ENCODE measurements around the gene NOSIP. TPM values are rescaled to one million over a fixed set of nuclear protein-coding genes. Genes with fewer than 3 reads are reported as not detected.

Gene NOSIP
- total and polyA plus RNA-seq, 3 experiments from 2014 or later: 62.5 to 414 (median 64.3) TPM

- H3K36me3 ChIP-seq (ENCODE audit: insufficient read depth, low read length): no peaks in the 10 kb centered on the region
These were observed 12.4 kb downstream of the NOSIP start for GRCh38 chr19:49567861-49568441.

GRCh38 chr19:49566302-49566701, 14.1 kb downstream of the NOSIP start:
- no peaks in the 10 kb centered on the region for H3K27me3 ChIP-seq (ENCODE audit: insufficient read depth, low read length, poor library complexity, severe bottlenecking)
- no peak for DNase-seq
- peak overlapping the region; percentile 6 to 99 (median 77) for H3K27ac Mint-ChIP-seq
- POLR2A ChIA-PET: interaction anchor here (0.6 to 1.6 kb wide), 4 partner anchors 13 to 32 kb away, joined by 3 to 5 read pairs (median 4); no protein-coding TSS in a partner anchor
- peak overlapping the region; percentile 27 for H3K4me3 ChIP-seq (ENCODE audit: low read length)
- H3K9me3 Mint-ChIP-seq: no peaks in the 10 kb centered on the region
- CTCF ChIA-PET: interaction anchor here (0.6 to 11.7 kb wide), 4 partner anchors 13 to 96 kb away, joined by 3 to 103 read pairs (median 14); partner anchors contain the start of gene FLT3LG
- H3K27me3 Mint-ChIP-seq: no peaks in the 10 kb centered on the region
- peaks cover 70 to 86% (median 86%) of the 10 kb centered on the region in 3 donors for H3K4me1 Mint-ChIP-seq
- H3K36me3 ChIP-seq (ENCODE audit: insufficient read depth, low read length): no peaks in the 10 kb centered on the region
- H3K4me3 Mint-ChIP-seq: peak overlapping the region in 6 of 7 donors; percentile 28 to 63 (median 52)
- H3K9me3 ChIP-seq (ENCODE audit: low read length): no peaks in the 10 kb centered on the region
- peaks cover 94% of the 10 kb centered on the region for H3K4me1 ChIP-seq (ENCODE audit: insufficient read depth, low read length)
- no peak overlapping the region for H3K27ac ChIP-seq (ENCODE audit: low read depth, low read length)
- H3K36me3 Mint-ChIP-seq: peaks cover 0 to 10% (median 5%) of the 10 kb centered on the region in 3 donors

More at GRCh38 chr19:49567861-49568441, 12.4 kb downstream of the NOSIP start:
- Mint-ChIP-seq H3K4me3 (peak overlapping the region; percentile 53 to 82 (median 78)), H3K36me3 (peaks cover 0 to 11% (median 5%) of the 10 kb centered on the region in 3 donors), H3K27ac (peak overlapping the region; percentile 71 to 98 (median 95)), H3K9me3 (no peaks in the 10 kb centered on the region), H3K4me1 (peaks cover 57 to 76% (median 75%) of the 10 kb centered on the region in 3 donors), H3K27me3 (no peaks in the 10 kb centered on the region)
- ChIA-PET POLR2A (interaction anchor here (0.6 to 3.2 kb wide), 10 partner anchors 9 to 97 kb away, joined by 3 to 23 read pairs (median 6); partner anchors contain the start of gene FCGRT), CTCF (interaction anchor here (3.5 to 11.7 kb wide), 6 partner anchors 13 to 109 kb away, joined by 22 to 128 read pairs (median 76); partner anchors contain the start of genes FLT3LG and PRMT1)
- Histone ChIP-seq H3K27ac (ENCODE audit: low read depth, low read length) (peak overlapping the region; percentile 12), H3K27me3 (ENCODE audit: insufficient read depth, low read length, poor library complexity, severe bottlenecking) (no peaks in the 10 kb centered on the region), H3K9me3 (ENCODE audit: low read length) (no peaks in the 10 kb centered on the region), H3K4me1 (ENCODE audit: insufficient read depth, low read length) (peaks cover 81% of the 10 kb centered on the region), H3K4me3 (ENCODE audit: low read length) (no peak overlapping the region)
- peak; percentile 57 to 96 (median 86) for DNase-seq

- no peaks in the 10 kb centered on the region for H3K9me3 Mint-ChIP-seq
- peak overlapping the region; percentile 74 to 99 (median 87) for H3K27ac Mint-ChIP-seq
- H3K9me3 ChIP-seq (ENCODE audit: low read length): no peaks in the 10 kb centered on the region
- no peak overlapping the region for H3K27ac ChIP-seq (ENCODE audit: low read depth, low read length)
- no peaks in the 10 kb centered on the region for H3K27me3 ChIP-seq (ENCODE audit: insufficient read depth, low read length, poor library complexity, severe bottlenecking)
- H3K4me1 Mint-ChIP-seq: peaks cover 73 to 88% (median 88%) of the 10 kb centered on the region in 3 donors
- DNase-seq: peak in 2 of 5 donors; percentile 24 to 48
- POLR2A ChIA-PET: interaction anchor here (1.3 to 1.6 kb wide), 2 partner anchors 12 to 31 kb away, joined by 3 to 5 read pairs; no protein-coding TSS in a partner anchor
- CTCF ChIA-PET: interaction anchor here (4.0 to 11.7 kb wide), 2 partner anchors 12 to 17 kb away, joined by 24 to 103 read pairs; no protein-coding TSS in a partner anchor
- H3K4me3 ChIP-seq (ENCODE audit: low read length): peak overlapping the region; percentile 43
- H3K36me3 ChIP-seq (ENCODE audit: insufficient read depth, low read length): no peaks in the 10 kb centered on the region
- no peaks in the 10 kb centered on the region for H3K27me3 Mint-ChIP-seq
- H3K4me3 Mint-ChIP-seq: peak overlapping the region; percentile 22 to 76 (median 52)
- peaks cover 94% of the 10 kb centered on the region for H3K4me1 ChIP-seq (ENCODE audit: insufficient read depth, low read length)
- peaks cover 0 to 13% (median 4%) of the 10 kb centered on the region in 3 donors for H3K36me3 Mint-ChIP-seq
These were observed 15.1 kb downstream of the NOSIP start for GRCh38 chr19:49565261-49565660.

GRCh38 chr19:49564616-49565045, 15.7 kb downstream of the NOSIP start:
- POLR2A ChIA-PET: no interaction called here
- Histone ChIP-seq H3K4me1 (ENCODE audit: insufficient read depth, low read length) (peaks cover 94% of the 10 kb centered on the region), H3K4me3 (ENCODE audit: low read length) (peak overlapping the region; percentile 43), H3K9me3 (ENCODE audit: low read length) (no peaks in the 10 kb centered on the region), H3K36me3 (ENCODE audit: insufficient read depth, low read length) (peaks cover 6% of the 10 kb centered on the region), H3K27ac (ENCODE audit: low read depth, low read length) (no peak overlapping the region), H3K27me3 (ENCODE audit: insufficient read depth, low read length, poor library complexity, severe bottlenecking) (no peaks in the 10 kb centered on the region)
- Mint-ChIP-seq H3K9me3 (no peaks in the 10 kb centered on the region), H3K4me1 (peaks cover 76 to 88% (median 88%) of the 10 kb centered on the region in 3 donors), H3K4me3 (peak overlapping the region; percentile 22 to 76 (median 51)), H3K27me3 (peaks cover 0 to 2% of the 10 kb centered on the region in 2 donors), H3K36me3 (peaks cover 0 to 18% (median 4%) of the 10 kb centered on the region in 3 donors), H3K27ac (peak overlapping the region; percentile 73 to 99 (median 87))
- CTCF ChIA-PET: interaction anchor here (1.2 to 11.7 kb wide), 3 partner anchors 11 to 152 kb away, joined by 3 to 103 read pairs (median 24); no protein-coding TSS in a partner anchor
- DNase-seq: no peak

GRCh38 chr19:49560358-49560900, 19.9 kb downstream of the NOSIP start:
- H3K27me3 Mint-ChIP-seq: peaks cover 0 to 2% of the 10 kb centered on the region in 2 donors
- Histone ChIP-seq H3K27me3 (ENCODE audit: insufficient read depth, low read length, poor library complexity, severe bottlenecking) (no peaks in the 10 kb centered on the region), H3K9me3 (ENCODE audit: low read length) (no peaks in the 10 kb centered on the region), H3K4me1 (ENCODE audit: insufficient read depth, low read length) (peaks cover 96% of the 10 kb centered on the region), H3K4me3 (ENCODE audit: low read length) (peak overlapping the region; percentile 89), H3K36me3 (ENCODE audit: insufficient read depth, low read length) (peaks cover 35% of the 10 kb centered on the region), H3K27ac (ENCODE audit: low read depth, low read length) (peak overlapping the region; percentile 57)
- H3K4me3 Mint-ChIP-seq: peak overlapping the region; percentile 79 to 93 (median 92)
- no peaks in the 10 kb centered on the region for H3K9me3 Mint-ChIP-seq
- CTCF ChIA-PET: interaction anchor here (0.9 to 11.7 kb wide), 5 partner anchors 10 to 90 kb away, joined by 3 to 128 read pairs (median 6); partner anchors contain the start of gene RCN3
- peak overlapping the region; percentile 84 to 98 (median 95) for H3K27ac Mint-ChIP-seq
- H3K4me1 Mint-ChIP-seq: peaks cover 72 to 82% (median 77%) of the 10 kb centered on the region in 3 donors
- POLR2A ChIA-PET: interaction anchor here (0.5 to 0.8 kb wide), 2 partner anchors 8 to 33 kb away, joined by 4 read pairs; partner anchors contain the start of gene RCN3
- H3K36me3 Mint-ChIP-seq: peaks cover 9 to 51% (median 10%) of the 10 kb centered on the region in 3 donors
- peak in 4 of 5 donors; percentile 34 to 67 (median 57) for DNase-seq

- Mint-ChIP-seq H3K9me3 (no peaks in the 10 kb centered on the region), H3K36me3 (peaks cover 9 to 56% (median 9%) of the 10 kb centered on the region in 3 donors), H3K27ac (peak overlapping the region; percentile 84 to 98 (median 95)), H3K4me1 (peaks cover 71 to 82% (median 77%) of the 10 kb centered on the region in 3 donors), H3K27me3 (peaks cover 0 to 2% of the 10 kb centered on the region in 2 donors), H3K4me3 (peak overlapping the region; percentile 79 to 93 (median 92))
- ChIA-PET CTCF (interaction anchor here (1.2 to 11.7 kb wide), 4 partner anchors 11 to 90 kb away, joined by 5 to 128 read pairs (median 54); partner anchors contain the start of gene FLT3LG), POLR2A (no interaction called here)
- H3K4me3 ChIP-seq (ENCODE audit: low read length): peak overlapping the region; percentile 89
- H3K27me3 ChIP-seq (ENCODE audit: insufficient read depth, low read length, poor library complexity, severe bottlenecking): no peaks in the 10 kb centered on the region
- H3K27ac ChIP-seq (ENCODE audit: low read depth, low read length): peak overlapping the region; percentile 57
- H3K4me1 ChIP-seq (ENCODE audit: insufficient read depth, low read length): peaks cover 96% of the 10 kb centered on the region
- H3K9me3 ChIP-seq (ENCODE audit: low read length): no peaks in the 10 kb centered on the region
- no peak for DNase-seq
- H3K36me3 ChIP-seq (ENCODE audit: insufficient read depth, low read length): peaks cover 35% of the 10 kb centered on the region
These were observed 20.4 kb downstream of the NOSIP start for GRCh38 chr19:49559928-49560327.

- CTCF ChIA-PET: interaction anchor here (1.2 to 11.7 kb wide), 3 partner anchors 11 to 86 kb away, joined by 5 to 128 read pairs (median 103); partner anchors contain the start of gene FLT3LG
- H3K27me3 Mint-ChIP-seq: peaks cover 0 to 2% of the 10 kb centered on the region in 2 donors
- Histone ChIP-seq H3K27me3 (ENCODE audit: insufficient read depth, low read length, poor library complexity, severe bottlenecking) (no peaks in the 10 kb centered on the region), H3K27ac (ENCODE audit: low read depth, low read length) (peak overlapping the region; percentile 57), H3K4me1 (ENCODE audit: insufficient read depth, low read length) (peaks cover 96% of the 10 kb centered on the region), H3K9me3 (ENCODE audit: low read length) (no peaks in the 10 kb centered on the region), H3K4me3 (ENCODE audit: low read length) (peak overlapping the region; percentile 89), H3K36me3 (ENCODE audit: insufficient read depth, low read length) (peaks cover 35% of the 10 kb centered on the region)
- H3K27ac Mint-ChIP-seq: peak overlapping the region; percentile 84 to 98 (median 95)
- peak overlapping the region; percentile 79 to 93 (median 92) for H3K4me3 Mint-ChIP-seq
- peaks cover 9 to 55% (median 10%) of the 10 kb centered on the region in 3 donors for H3K36me3 Mint-ChIP-seq
- H3K4me1 Mint-ChIP-seq: peaks cover 71 to 82% (median 77%) of the 10 kb centered on the region in 3 donors
- no peak for DNase-seq
- H3K9me3 Mint-ChIP-seq: no peaks in the 10 kb centered on the region
- POLR2A ChIA-PET: interaction anchor here (1.4 kb wide), 1 partner anchor 9 kb away, joined by 21 read pairs; no protein-coding TSS in a partner anchor
These were observed 20.9 kb downstream of the NOSIP start for GRCh38 chr19:49559443-49559842.

Measured in CD8-positive, alpha-beta memory T cell (primary cell).